SK-MEL-5 (cell line): ENCODE results near the gene HOXA6. TPM values are rescaled to one million over a fixed set of nuclear protein-coding genes. Genes with fewer than 3 reads are reported as not detected.

ENCODE experiments used
- DNase-seq: peaks from one replicate; pipeline ENCODE4 v3.0.0-alpha.2; 2016; ENCODE audit warnings: low read depth, low spot score
- in situ Hi-C: cut with HindIII; loops from 2 replicates; pipeline ENCODE4 v1.10.0; 2016; ENCODE audit warnings: low sequenced_read_pairs, high pct_unique_total_duplicates, low pct_unique_long_range_greater_than_20kb
- total RNA-seq: library from RNA; depleted of rRNA; stranded (reverse); fragments of >200 nt; shearing (Covaris generic); gene quantifications from 2 replicates; pipeline ENCODE4 v1.2.3, GENCODE V29; 2014

Gene HOXA6
- total RNA-seq, 1 experiment from 2014 or later, result 1.9 TPM

DNA sequence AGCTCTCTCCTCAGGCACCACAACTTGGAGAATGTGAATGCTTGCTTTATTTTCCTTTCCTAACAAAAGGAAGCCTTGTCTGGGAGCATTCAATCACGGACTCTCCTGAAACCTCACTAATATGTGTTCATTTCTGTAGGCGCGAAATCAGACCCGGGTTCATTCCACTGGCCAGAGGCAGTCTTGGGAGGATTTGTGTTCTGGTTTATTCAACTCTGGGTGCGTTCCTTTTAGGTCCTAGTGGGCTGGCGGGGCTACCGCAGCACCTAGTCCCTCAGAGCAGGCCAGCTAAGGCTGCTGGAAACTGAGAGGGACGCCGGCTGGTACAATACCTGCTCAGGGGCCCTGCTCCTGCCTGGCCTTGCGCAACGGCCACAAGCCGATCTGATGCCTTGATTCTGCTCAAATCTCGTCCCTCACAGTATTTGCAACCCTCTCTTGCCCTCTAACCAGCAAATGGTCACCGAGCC is 24.5 kb downstream of the HOXA6 start:
- peak; percentile 92 for DNase-seq
- in situ Hi-C loops, result loop anchor here (10.0 kb wide), 1 partner anchor 268 kb away; no protein-coding TSS in a partner anchor

DNA sequence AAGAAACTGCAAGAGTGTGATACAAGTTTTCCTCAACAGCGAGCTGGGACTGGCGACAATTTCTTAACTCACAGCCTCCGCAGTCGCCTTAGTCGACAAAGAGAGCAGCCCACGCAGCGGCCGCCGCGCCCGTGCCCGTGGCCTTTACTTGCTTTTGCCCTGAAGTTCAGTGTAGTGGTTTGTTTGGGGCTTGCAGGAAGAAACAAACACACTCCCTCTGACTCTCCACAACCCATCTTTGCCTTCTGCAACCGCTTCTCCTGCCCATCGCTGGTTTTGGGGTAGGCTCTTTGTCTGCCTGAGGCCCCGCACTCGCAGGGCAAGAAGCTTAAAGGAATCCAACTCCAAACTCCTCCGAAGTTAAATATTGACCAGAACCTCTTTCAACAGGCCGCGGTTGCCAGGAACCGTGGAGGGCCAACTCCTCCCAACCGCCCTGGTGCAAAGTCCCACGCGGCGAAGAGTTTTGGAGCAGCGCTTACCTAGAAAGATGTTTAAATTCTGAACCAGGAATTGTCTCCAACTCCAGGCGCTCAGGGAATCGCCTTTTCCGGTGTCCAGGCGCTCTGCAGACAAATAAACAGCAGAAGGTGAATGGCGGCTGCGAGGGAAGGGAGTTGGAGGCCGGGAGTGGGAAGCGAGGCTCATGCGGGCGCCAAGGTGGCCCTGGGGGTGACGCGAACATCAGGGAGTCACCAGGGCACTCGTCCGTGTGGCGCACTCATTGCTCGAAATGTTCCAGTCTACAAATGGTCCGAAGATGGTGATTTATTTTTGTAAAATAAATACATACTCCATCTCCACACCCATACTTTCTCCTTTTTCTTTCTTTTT is 25.3 kb downstream of the HOXA6 start:
- in situ Hi-C loops, result loop anchor here (10.0 kb wide), 1 partner anchor 267 kb away; no protein-coding TSS in a partner anchor
- DNase-seq, result no peak

DNA sequence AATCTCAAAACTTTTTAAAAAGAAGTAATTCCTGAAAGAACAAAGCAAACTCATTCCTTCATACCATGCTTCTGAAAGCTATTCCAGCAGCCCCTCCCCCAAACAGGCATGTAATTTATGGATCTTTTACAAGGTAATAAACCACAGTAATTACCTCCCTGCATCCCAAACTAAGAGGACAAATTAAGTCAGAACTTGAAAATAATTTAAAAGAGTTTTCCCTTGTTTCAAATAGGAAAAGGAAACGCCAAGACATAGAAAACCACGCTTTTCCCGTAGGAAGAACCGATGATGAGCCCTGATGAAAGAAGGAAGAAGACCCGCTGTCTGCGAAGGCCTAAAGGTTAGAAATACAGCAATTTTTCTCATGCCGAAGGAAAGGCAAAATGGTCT is 25.9 kb downstream of the HOXA6 start:
- in situ Hi-C loops, result loop anchor here (10.0 kb wide), 1 partner anchor 267 kb away; no protein-coding TSS in a partner anchor
- no peak for DNase-seq

DNA sequence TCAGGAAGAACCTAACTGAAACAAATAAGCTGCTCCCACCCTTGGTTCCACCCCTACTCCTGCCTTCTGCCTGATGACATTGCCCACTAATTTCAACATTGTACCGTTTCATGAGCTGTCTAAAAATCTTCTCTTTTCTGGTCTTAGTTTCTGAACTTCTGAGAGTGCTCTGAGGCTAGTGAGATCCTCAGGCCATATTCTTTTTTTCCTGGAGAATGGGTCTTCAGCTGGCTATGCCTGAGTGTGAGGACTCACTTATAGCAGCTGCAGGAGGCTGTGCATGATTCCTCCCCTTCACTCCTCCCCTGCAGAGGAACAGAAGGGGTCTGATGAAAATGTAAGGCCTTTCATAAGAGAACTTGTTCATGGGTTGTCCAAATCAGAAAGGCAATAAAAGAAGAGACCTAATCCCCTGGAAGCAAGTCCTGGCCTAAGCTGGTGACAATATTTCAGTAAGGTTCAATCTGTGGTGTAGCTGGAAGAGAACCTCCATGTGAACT is 28.1 kb downstream of the HOXA6 start:
- DNase-seq, result no peak
- in situ Hi-C loops, result no loop called here

DNA sequence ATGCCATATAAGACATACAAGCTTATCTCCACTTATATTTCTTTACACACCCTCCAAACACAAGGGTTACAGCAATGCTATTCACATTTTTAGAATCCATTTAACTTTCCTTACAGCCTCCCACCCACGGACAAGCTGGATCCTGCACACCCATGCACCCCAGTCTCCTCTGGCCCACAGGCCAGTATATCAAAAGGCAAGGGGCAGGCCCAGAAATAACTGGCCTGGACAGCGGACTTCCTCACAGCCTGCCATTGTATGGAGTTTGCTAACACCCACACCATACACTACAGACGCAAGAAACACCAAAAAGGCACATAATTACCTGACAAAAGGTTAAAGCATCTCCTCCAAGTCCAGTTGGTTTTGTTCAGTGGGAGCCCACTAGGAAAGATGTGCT is 29.0 kb downstream of the HOXA6 start:
- in situ Hi-C loops, result no loop called here
- DNase-seq, result no peak

DNA sequence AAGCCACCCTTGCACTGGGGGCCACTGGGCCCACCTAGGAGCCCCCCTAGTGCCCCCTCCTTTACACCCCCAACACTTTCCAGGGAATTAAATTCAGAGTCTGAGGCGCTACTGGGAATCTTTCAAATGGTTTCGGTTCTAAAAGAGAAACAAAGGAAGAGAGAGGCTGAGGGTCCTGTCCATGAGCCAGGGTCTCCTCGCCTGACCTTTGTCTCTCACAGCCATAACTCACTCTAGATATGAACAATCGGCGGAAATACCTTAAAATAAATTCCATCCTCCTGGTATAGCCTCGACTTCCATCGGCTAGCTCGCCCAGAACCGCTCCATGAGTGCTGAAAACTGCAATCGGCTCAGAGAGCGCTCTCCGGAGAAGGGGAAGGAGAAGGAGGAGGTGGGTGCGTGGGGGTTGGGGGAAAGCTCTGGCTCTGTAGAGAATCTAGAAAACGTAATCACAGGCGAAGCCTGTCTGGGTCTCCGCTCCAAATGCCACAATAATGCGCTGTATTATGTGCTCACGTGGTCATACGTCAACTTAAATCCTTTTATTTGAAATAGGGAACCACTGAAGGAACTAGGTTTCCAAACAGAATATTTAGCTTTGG is 29.6 kb downstream of the HOXA6 start:
- no peak for DNase-seq
- in situ Hi-C loops, result no loop called here

DNA sequence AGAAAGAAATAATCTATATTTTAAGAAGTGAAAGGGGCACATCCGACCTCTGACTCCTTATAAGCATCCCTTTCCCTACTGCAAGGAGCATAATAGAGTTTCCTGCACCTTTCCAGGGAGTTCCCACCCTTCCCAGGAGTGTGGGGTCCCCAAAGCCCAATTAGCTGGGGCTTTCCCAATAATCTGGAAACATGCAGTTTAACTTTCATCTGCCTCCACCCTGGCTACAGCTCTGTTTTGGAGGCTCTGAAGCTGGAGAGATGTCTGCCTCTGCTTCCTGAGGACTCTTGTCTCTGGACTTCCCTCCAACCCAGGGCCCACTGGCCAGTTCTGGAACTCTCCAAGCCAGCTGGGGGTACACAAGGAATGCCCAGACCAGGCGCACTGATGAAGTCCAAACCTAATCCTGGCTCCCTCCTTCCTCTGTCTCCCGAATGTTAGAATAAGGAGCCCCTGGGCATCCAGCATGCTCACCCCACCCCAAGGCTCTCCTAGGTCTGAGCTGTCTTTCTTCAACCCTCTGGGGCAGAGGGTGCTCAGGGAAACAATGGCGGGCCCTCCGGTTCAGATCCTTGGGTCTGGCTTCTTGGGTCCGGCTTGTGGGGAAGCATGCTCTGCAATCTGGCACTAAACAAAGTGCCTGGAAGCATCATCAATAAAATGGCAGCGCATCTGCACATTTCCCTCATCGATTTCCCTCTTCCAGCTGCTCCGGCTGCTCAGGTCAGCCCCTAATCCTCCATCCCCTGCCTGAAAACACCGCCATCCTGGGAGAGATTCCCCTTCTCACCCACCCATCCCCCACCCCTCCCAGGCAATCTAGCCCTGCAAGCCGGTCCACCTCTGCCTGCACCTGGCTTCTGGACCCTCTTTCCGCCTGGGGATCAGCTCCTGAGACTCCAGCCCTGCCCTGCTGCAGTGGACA is 30.4 kb downstream of the HOXA6 start:
- in situ Hi-C loops, result no loop called here
- DNase-seq, result no peak

DNA sequence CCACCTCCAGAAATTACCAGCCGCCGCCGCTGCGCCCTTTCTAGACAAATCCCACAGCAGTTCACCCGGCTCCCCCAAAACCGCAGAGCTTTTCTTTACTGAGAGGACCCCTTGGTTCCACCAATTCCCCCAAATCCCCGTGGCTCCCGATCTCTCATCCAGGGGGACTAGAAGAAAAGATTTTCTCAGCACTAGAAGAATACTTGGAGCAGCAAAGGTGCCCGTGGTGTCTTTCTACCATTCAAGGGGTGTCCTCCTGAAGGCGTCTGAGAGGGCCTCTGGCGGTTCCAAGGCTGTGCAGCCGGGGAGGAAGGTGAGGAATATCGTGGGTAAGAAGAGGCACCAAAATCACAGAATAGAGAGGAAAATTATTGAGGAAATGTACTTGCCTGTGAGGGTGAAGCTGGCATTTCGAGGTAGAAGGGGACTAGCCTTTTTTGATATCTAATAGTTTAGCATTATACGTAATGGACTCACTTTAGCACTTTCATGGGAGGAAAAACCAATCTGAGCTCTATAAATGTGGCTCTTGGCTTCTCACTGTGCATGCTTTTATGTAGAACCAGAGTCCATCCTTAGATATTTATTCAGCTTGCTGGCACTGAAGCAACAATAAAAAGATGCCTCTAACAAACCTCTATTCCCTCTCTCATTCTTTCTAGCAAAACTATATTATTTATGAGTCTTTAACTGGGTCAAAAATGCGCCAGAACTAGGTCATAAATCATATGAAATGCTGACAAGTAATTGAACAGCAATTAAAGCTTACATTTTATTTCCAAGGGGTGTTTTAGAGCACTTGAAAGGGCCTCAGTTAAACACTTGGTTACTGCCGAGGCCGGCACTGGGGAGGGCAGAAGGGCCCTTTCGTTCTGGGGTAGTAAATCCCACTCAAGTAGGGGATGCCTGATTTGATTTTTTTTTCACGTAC is 31.3 kb downstream of the HOXA6 start:
- DNase-seq, result no peak
- in situ Hi-C loops, result no loop called here

DNA sequence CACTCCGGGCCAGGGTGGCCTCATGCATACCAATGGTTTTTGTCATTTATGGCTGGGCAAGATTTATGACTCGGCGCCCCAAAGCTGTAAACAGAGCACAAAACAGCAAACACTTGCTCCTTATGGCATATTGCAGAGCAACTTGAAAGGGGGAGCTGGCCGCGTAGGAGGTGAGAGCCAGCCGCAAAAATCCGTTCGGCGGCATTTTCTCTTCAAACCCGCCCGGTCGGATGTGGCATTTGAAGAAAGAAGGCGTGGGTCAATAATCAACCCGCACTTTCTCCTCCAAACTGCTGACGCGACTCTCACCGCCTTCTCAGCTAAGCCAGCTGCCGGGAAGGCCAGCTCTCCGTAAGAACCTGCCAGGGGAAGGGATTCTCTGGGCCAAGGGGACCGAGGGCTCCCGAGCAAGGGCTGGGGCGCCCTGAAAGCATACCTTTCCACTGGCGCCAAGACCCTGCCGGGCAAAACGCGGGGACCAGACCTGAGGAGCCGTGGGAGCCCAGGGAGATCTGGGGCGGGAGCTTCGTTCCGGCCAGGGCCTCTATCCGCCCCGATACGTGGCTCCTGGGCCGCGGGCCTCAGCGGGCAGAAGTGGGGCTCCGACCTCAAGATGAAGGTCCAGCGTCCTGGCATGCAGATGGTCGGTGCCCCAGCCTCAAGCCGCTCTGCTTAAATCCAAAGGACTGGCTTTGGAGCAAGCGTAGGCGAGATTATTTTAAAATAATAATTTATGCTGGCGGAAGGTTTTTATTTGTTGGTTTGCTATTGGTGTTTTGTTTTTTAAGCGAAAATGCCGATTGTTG is 32.1 kb downstream of the HOXA6 start:
- in situ Hi-C loops, result no loop called here
- no peak for DNase-seq

DNA sequence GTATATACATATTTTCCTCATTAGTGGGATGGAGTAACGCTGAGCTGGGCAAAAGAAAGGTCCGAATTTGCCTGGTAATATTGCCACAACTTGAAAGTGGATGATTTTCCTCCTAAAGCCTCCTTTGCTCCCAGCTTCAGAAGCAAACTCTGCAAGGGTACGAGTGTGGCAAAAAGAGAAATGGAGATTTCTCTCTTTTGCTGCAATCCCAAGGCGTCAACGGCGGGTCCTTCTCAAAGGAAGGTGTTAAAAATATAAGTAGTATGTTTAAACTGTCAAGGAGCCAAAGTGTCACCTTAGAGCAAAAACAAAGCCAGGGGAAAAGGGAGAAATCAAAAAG is 32.7 kb downstream of the HOXA6 start:
- in situ Hi-C loops, result no loop called here
- DNase-seq, result no peak

DNA sequence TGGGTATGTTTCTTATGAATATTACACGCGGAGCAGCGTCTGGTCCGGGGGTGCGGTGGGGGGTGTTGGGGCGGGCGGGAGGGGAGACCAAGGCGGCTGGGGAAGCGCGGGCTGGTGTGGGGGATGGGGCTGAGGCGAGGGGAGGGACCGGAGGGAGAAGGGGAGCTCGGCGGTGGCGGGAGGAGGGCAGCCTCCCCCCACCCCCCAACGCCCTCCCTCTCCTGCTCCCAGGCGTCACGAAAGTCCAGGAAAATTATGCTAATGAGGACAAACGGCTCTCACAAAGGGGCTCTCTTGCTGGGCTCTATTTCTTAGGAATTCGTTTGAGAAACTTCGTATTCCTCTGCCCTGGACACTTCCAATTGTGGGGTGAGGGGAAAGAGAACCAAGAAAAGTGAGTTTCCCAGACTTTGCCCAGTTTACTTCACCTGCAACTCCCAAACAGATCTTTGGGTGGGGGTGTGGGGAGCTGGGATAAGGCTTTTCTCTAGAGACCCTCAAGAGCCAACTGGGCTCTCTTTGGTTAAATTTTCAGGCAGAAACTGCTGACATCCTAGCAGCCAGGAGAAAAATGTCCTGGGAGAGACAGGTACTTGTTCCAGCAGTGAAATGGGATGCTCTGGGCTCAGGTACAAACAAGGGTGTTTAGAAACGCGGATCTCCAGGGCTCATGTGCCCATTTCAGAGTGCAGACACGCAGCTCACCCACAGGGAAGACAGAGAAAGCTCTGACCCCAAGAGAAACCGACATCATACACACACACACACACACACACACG is 33.4 kb downstream of the HOXA6 start:
- DNase-seq, result peak; percentile 65
- in situ Hi-C loops, result no loop called here

DNA sequence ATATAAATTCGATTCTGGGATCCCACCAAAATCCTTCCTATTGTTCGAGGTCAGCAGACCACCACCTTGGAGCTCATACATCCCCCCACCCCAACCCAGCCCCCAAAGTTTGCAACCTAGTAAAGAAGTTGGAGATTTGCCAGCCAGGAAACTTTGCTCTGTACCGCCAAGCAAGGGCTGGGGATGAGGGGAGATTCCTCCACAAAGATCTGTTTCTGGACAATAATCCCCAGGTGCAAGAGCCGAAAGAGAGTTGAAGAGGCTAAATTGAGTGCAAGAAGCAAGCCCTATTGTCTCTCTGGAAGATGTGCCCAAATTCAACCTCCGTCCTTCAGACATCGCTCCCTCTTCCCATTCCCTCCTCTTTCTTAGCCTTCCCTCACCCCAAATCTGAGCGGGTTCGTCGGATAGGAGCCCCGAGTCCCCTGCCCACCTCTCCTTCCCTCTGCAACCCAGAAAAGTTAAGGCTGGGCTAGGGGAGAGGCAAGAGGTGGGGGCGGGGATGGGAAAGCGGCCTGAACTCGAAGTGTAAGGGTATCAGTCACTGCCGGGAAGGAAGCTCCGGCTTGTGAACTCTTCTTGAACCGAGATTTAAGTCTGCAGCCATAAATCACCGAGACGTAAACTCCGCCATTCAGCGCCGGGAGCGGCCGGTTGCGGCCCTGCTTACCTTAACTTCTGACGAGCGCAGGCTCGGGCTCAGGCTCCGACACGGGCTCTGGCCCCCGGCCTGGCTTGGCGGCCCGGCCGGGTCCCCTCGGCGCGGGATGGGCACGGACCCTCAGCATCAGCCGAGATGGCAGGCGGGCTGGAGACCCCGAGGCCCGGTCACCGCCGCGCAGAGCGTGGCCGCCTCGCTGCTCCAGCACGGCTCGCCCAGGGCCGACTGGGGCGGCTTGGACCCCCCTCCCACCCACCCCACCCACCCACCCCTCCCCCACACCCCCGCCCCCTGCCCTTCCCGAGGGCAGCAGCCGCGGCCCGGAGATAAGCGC is 34.3 kb downstream of the HOXA6 start:
- in situ Hi-C loops, result no loop called here
- DNase-seq, result peak; percentile 73

DNA sequence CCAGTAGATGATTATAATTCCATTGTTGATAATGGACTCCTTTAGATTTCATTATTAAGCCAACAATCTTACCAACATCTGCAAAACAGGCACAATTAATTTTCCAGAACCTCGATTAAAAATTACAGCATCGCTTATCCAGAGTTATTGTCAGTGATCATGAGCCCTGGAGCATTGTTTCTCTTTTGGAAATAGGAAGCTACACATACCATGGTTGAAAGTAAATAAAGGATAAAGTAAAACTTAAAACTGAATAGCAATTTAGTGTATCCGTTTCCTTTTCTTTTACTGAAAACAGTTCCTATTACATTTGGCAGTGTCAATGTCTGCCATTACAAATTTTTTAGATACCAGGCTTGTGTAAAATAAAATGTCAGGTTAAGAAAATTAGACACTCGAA is 35.2 kb downstream of the HOXA6 start:
- no peak for DNase-seq
- in situ Hi-C loops, result no loop called here

DNA sequence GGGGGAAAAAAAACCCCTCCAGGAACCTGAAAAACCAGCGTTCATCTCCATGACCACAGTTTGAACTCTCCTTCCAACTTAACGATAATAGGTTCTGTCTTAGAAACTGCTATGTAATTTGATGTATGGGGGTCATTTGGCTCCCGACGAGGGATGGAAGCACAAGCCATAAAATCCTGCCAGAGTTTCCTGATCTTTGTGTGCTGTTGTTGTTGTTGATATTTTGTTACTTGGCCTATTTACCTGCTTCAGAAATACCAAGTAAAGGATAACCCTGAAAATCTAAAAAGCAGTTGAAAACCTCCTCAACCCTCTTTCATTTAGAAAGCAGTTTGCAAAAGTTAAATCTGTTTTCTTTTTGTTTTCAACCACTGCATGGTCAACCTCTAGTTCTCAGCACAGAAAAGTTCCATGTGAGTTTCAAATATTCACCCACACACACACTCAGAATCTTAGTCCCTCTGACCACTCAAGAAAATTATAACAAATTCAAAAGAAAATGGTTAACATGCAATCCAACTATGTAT is 35.8 kb downstream of the HOXA6 start:
- no peak for DNase-seq
- in situ Hi-C loops, result no loop called here
